Measurements from ENCODE around the gene HPCAL4. TPM values are rescaled to one million over a fixed set of nuclear protein-coding genes. Genes with fewer than 3 reads are reported as not detected.

Gene HPCAL4
- total and polyA plus RNA-seq, 10 of the 15 experiments (the other 5 are each of a cell fraction or from before 2014, with no cell fraction given) = 0.05 to 0.18 (median 0.06) TPM; not detected in 5

DNA sequence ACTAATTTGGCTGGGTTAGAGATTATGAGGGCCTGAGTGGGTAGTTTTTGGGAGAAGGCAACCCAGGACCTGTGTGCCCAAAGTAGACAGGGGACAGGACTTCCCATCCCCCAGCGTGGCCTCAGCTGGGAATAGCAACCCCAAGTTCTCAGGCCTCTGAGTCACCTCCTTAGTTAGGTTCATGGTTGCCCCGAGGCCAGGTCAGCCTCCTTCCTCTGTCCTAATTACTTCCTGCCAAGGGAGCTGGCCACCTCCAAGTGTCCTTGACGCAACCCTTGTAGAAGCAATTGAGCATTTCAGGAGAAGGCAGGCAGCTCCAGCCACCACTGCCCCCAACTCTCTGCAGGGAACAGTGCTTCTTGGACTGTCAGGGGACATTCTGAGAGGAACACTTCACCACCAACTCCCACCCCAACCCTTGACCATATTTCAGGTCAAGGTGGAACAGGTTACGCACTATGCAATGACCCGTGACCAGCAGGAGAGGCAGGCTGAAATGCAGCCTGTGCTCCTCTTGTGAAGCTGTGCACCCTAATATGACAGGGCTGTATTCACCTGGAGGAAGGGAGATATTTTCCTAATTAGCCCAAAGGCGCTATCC lies 14.2 kb downstream of the HPCAL4 start:
- no peak overlapping the region for H3K27ac ChIP-seq (ENCODE audit: control insufficient read depth, insufficient read depth)
- ChIA-PET RAD21 (ENCODE audit: unreplicated experiment) (no interaction called here), POLR2A (no interaction called here), SMC1A (ENCODE audit: uncharacterized antibody, unreplicated experiment) (no interaction called here), CTCF (interaction anchor here (14.2 kb wide), 1 partner anchor 21 kb away, joined by 244 read pairs; no protein-coding TSS in a partner anchor)
- H3K36me3 ChIP-seq (ENCODE audit: control insufficient read depth in 2 of 2, insufficient read depth in 2 of 2, low read length in 1 of 2) = no peaks in the 10 kb centered on the region
- DNase-seq (ENCODE audit: low read depth, low spot score) (no peak), ATAC-seq (no peak), FAIRE-seq (no peak)
- H3K4me3 ChIP-seq = no peak overlapping the region
- in situ Hi-C loops (cut with MboI) (no loop called here), intact Hi-C loops (cut with micrococcal nuclease; ENCODE audit: unreplicated experiment) (no loop called here)
- no peaks in the 10 kb centered on the region for H3K79me2 ChIP-seq (ENCODE audit: control insufficient read depth, insufficient read depth, low read length)
- H4K20me1 ChIP-seq (ENCODE audit: control insufficient read depth, insufficient read depth) = no peaks in the 10 kb centered on the region
- no peaks in the 10 kb centered on the region; a peak in 1 of 4 replicates for H3K27me3 ChIP-seq (replicated peaks in 1 of 2; ENCODE audit: control insufficient read depth in 2 of 2, insufficient read depth in 2 of 2, low read length in 1 of 2)
- no peak overlapping the region for H3K9ac ChIP-seq (ENCODE audit: control insufficient read depth, insufficient read depth, low read length)
- 72% methylated on average over 6 of the region's 6 CpGs for WGBS (ENCODE audit: insufficient coverage, insufficient replicate concordance, low lambda C conversion rate, missing lambda C conversion rate)
- H3K9me3 ChIP-seq (replicated peaks; ENCODE audit: control insufficient read depth, insufficient read depth, low read length) = no peaks in the 10 kb centered on the region
- BruUV-seq (replicated peaks) = no TSS peak
- peaks cover 5% of the 10 kb centered on the region for H3K4me1 ChIP-seq (ENCODE audit: control insufficient read depth, insufficient read depth, low read length)
- H3K4me2 ChIP-seq (ENCODE audit: control insufficient read depth, insufficient read depth) = no peak overlapping the region
- no peak overlapping the region for H2AFZ ChIP-seq (ENCODE audit: control insufficient read depth, low read depth, low read length)
- TF ChIP-seq, protein P1, sequence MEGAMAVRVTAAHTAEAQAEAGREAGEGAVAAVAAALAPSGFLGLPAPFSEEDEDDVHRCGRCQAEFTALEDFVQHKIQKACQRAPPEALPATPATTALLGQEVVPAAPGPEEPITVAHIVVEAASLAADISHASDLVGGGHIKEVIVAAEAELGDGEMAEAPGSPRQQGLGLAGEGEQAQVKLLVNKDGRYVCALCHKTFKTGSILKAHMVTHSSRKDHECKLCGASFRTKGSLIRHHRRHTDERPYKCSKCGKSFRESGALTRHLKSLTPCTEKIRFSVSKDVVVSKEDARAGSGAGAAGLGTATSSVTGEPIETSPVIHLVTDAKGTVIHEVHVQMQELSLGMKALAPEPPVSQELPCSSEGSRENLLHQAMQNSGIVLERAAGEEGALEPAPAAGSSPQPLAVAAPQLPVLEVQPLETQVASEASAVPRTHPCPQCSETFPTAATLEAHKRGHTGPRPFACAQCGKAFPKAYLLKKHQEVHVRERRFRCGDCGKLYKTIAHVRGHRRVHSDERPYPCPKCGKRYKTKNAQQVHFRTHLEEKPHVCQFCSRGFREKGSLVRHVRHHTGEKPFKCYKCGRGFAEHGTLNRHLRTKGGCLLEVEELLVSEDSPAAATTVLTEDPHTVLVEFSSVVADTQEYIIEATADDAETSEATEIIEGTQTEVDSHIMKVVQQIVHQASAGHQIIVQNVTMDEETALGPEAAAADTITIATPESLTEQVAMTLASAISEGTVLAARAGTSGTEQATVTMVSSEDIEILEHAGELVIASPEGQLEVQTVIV (IDR thresholded peaks at IDR 0.05; ENCODE audit: borderline replicate concordance, partially characterized antibody) = no peak
- TF ChIP-seq ZNF217 (IDR thresholded peaks at IDR 0.05) (no peak), RBBP5 (conservative IDR thresholded peaks at IDR 0.05) (no peak), IKZF1 (conservative IDR thresholded peaks at IDR 0.05) (no peak)

DNA sequence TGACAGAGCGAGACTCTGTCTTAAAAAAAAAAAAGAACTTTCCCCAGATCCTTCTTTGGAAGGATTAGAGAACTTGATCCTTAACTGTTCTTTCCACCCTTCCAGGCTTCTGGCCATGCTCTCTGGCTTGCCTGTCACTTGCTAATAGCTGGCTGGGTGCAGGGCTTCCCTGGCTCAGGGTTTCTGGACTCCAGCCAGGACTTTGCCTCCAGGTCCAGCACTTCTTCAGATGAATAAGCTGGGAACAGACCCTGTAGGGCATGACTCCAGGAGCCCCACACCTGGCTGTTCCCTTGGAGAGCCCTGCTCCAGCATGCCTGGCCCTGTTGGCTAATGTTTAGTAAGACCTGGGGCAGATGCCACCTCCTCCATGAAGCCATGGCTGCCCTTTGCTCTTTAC lies 16.0 kb downstream of the HPCAL4 start:
- ChIA-PET POLR2A (interaction anchor here (0.6 kb wide), 2 partner anchors 24 to 40 kb away, joined by 3 to 4 read pairs; no protein-coding TSS in a partner anchor), SMC1A (ENCODE audit: uncharacterized antibody, unreplicated experiment) (no interaction called here), RAD21 (ENCODE audit: unreplicated experiment) (no interaction called here), CTCF (interaction anchor here (0.6 to 14.2 kb wide), 8 partner anchors 19 to 68 kb away, joined by 3 to 244 read pairs (median 6); no protein-coding TSS in a partner anchor)
- Histone ChIP-seq H3K4me3 (no peak overlapping the region), H3K9ac (ENCODE audit: control insufficient read depth, insufficient read depth, low read length) (no peak overlapping the region), H4K20me1 (ENCODE audit: control insufficient read depth, insufficient read depth) (no peaks in the 10 kb centered on the region), H3K79me2 (ENCODE audit: control insufficient read depth, insufficient read depth, low read length) (no peaks in the 10 kb centered on the region), H2AFZ (ENCODE audit: control insufficient read depth, low read depth, low read length) (no peak overlapping the region), H3K9me3 (replicated peaks; ENCODE audit: control insufficient read depth, insufficient read depth, low read length) (no peaks in the 10 kb centered on the region), H3K4me1 (ENCODE audit: control insufficient read depth, insufficient read depth, low read length) (peaks cover 7% of the 10 kb centered on the region), H3K27me3 (replicated peaks in 1 of 2; ENCODE audit: control insufficient read depth in 2 of 2, insufficient read depth in 2 of 2, low read length in 1 of 2) (peaks cover 0 to 5% of the 10 kb centered on the region in 2 experiments; a peak in 2 of 4 replicates), H3K36me3 (ENCODE audit: control insufficient read depth in 2 of 2, insufficient read depth in 2 of 2, low read length in 1 of 2) (no peaks in the 10 kb centered on the region), H3K27ac (ENCODE audit: control insufficient read depth, insufficient read depth) (no peak overlapping the region), H3K4me2 (ENCODE audit: control insufficient read depth, insufficient read depth) (no peak overlapping the region)
- 40% methylated on average over 1 of the region's 1 CpG for WGBS (ENCODE audit: insufficient coverage, insufficient replicate concordance, low lambda C conversion rate, missing lambda C conversion rate)
- DNase-seq (ENCODE audit: low read depth, low spot score) = no peak
- no TSS peak for BruUV-seq (replicated peaks)
- in situ Hi-C loops (cut with MboI) (no loop called here), intact Hi-C loops (cut with micrococcal nuclease; ENCODE audit: unreplicated experiment) (no loop called here)
- TF ChIP-seq SREBF2 (IDR thresholded peaks at IDR 0.05; ENCODE audit: low read length) (no peak), SREBF1 (IDR thresholded peaks at IDR 0.05; ENCODE audit: low read length) (no peak), ZNF24 (IDR thresholded peaks at IDR 0.05) (no peak), CHD4 (IDR thresholded peaks at IDR 0.05) (no peak), SIX5 (IDR thresholded peaks at IDR 0.05; ENCODE audit: low read depth, low read length, severe bottlenecking) (no peak), JUND (IDR thresholded peaks at IDR 0.05; ENCODE audit: low read depth, low read length) (no peak), HDGF (IDR thresholded peaks at IDR 0.05) (no peak)
- TF ChIP-seq, protein P2, sequence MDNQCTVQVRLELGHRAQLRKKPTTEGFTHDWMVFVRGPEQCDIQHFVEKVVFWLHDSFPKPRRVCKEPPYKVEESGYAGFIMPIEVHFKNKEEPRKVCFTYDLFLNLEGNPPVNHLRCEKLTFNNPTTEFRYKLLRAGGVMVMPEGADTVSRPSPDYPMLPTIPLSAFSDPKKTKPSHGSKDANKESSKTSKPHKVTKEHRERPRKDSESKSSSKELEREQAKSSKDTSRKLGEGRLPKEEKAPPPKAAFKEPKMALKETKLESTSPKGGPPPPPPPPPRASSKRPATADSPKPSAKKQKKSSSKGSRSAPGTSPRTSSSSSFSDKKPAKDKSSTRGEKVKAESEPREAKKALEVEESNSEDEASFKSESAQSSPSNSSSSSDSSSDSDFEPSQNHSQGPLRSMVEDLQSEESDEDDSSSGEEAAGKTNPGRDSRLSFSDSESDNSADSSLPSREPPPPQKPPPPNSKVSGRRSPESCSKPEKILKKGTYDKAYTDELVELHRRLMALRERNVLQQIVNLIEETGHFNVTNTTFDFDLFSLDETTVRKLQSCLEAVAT (IDR thresholded peaks at IDR 0.05) = no peak
- no peak for ATAC-seq
- no peak for FAIRE-seq

All from GM12878 (cell line).